Keratinocyte (primary cell): ENCODE measurements around the gene CCDC63. TPM values are rescaled to one million over a fixed set of nuclear protein-coding genes. Genes with fewer than 3 reads are reported as not detected.
A peak's percentile ranks its signal among the peaks of the same experiment; 100 is the strongest.

Experiments
- DNase-seq: peaks from one replicate; pipeline ENCODE4 v3.0.0-alpha.2; 2011; ENCODE audit warnings: low read depth, missing footprints, low spot score
- FAIRE-seq: peaks from 2 replicates; lab custom pipeline; 2011; peaks lifted over from hg19 to GRCh38; lab: Jason Lieb, UNC
- H2AFZ ChIP-seq: 2 replicates; pipeline ENCODE4 v1.6.0; 2012; ENCODE audit warnings: low read length, control low read depth, inconsistent platforms; ENCODE audit not compliant: control insufficient read depth
- H3K27ac ChIP-seq: 2 replicates; pipeline ENCODE4 v1.5.1; 2011; ENCODE audit warnings: low read length; ENCODE audit not compliant: control insufficient read depth, insufficient read depth
- H3K27me3 ChIP-seq: 3 replicates; pipeline ENCODE4 v1.6.0; 2011; ENCODE audit warnings: low read length; ENCODE audit not compliant: control insufficient read depth, insufficient read depth; ENCODE audit errors: extremely low read depth
- H3K36me3 ChIP-seq, 2 experiments: 2 replicates in 1 of 2; 3 replicates in 1 of 2; pipeline ENCODE4 v1.5.1; 2011; ENCODE audit warnings: low read length in 2 of 2, mild to moderate bottlenecking in 1 of 2; ENCODE audit not compliant: control insufficient read depth in 2 of 2, insufficient read depth in 2 of 2; ENCODE audit errors: extremely low read depth in 1 of 2
- H3K4me1 ChIP-seq: 3 replicates; pipeline ENCODE4 v1.5.1; 2011; ENCODE audit warnings: low read length; ENCODE audit not compliant: control insufficient read depth, insufficient read depth; ENCODE audit errors: extremely low read depth
- H3K4me2 ChIP-seq: 3 replicates; pipeline ENCODE4 v1.6.0; 2011; ENCODE audit warnings: low read depth, low read length; ENCODE audit not compliant: control insufficient read depth, insufficient read depth; ENCODE audit errors: extremely low read depth
- H3K4me3 ChIP-seq, 3 experiments: fragments of 200-600 bp in 1 of 3; sonication (generic) in 1 of 3; 2 replicates in 2 of 3; 3 replicates in 1 of 3; pipeline ENCODE4 v1.5.1; 2011 to 2016; ENCODE audit warnings: low read length in 3 of 3, mild to moderate bottlenecking in 3 of 3, control low read depth in 2 of 3, inconsistent platforms in 1 of 3, low read depth in 1 of 3, mixed read lengths in 1 of 3, mixed run types in 1 of 3, moderate library complexity in 1 of 3; ENCODE audit not compliant: control insufficient read depth in 2 of 3, insufficient read depth in 2 of 3; ENCODE audit errors: extremely low read depth in 1 of 3
- H3K79me2 ChIP-seq: 2 replicates; pipeline ENCODE4 v1.6.0; 2012; ENCODE audit warnings: low read length; ENCODE audit not compliant: control insufficient read depth, insufficient read depth
- H3K9ac ChIP-seq: 3 replicates; pipeline ENCODE4 v1.6.0; 2011; ENCODE audit warnings: low read length; ENCODE audit not compliant: control insufficient read depth, insufficient read depth; ENCODE audit errors: extremely low read depth
- H3K9me1 ChIP-seq: 3 replicates; pipeline ENCODE4 v1.6.0; 2011; ENCODE audit warnings: low read length; ENCODE audit not compliant: control insufficient read depth, insufficient read depth; ENCODE audit errors: extremely low read depth
- H3K9me3 ChIP-seq: 2 replicates; pipeline ENCODE4 v1.5.1; 2012; ENCODE audit warnings: low read depth, low read length; ENCODE audit not compliant: control insufficient read depth
- H4K20me1 ChIP-seq: 3 replicates; pipeline ENCODE4 v1.6.0; 2011; ENCODE audit warnings: low read length; ENCODE audit not compliant: control insufficient read depth, insufficient read depth; ENCODE audit errors: extremely low read depth
- CTCF ChIP-seq, 3 experiments: IDR thresholded peaks in 1 of 3; conservative IDR thresholded peaks in 1 of 3; optimal IDR thresholded peaks in 1 of 3; 2 replicates in 2 of 3; 3 replicates in 1 of 3; pipeline versions ENCODE3 to v1.5.1; 2011; ENCODE audit warnings: low read length in 3 of 3, mild to moderate bottlenecking in 3 of 3, moderate library complexity in 2 of 3, control low read depth in 1 of 3, inconsistent platforms in 1 of 3; ENCODE audit not compliant: insufficient read depth in 2 of 3; ENCODE audit errors: extremely low read depth in 1 of 3
- EZH2 ChIP-seq: IDR thresholded peaks from one replicate; pipeline ENCODE4 v1.6.1; 2012; ENCODE audit warnings: inconsistent platforms, mild to moderate bottlenecking, low read length, moderate library complexity
- dilution Hi-C: fragments of 300-500 bp; cut with MboI; formaldehyde crosslinking; loops from one replicate; pipeline ENCODE4 v1.7.0; 2020; ENCODE audit warnings: low sequenced_read_pairs; ENCODE audit not compliant: extremely low pct_ligation_motif_present
- polyA plus RNA-seq, 5 experiments: library from polyadenylated mRNA; depleted of rRNA in 3 of 5; stranded (reverse) in 3 of 5; stranded (forward) in 1 of 5; unstranded in 1 of 5; fragments of >200 nt; gene quantifications; 1 replicate in 1 of 5; 2 replicates in 3 of 5; 3 replicates in 1 of 5; pipeline versions ENCODE4 v1.2.1 to v1.2.3, GENCODE V29; 2011 to 2012; ENCODE audit warnings: missing spikeins in 2 of 5, low read depth in 1 of 5, low replicate concordance in 1 of 5

The CCDC63 gene
- polyA plus RNA-seq, 1 donor (not counting 4 experiments of a cell fraction or from before 2014, with no cell fraction given) = not detected

DNA sequence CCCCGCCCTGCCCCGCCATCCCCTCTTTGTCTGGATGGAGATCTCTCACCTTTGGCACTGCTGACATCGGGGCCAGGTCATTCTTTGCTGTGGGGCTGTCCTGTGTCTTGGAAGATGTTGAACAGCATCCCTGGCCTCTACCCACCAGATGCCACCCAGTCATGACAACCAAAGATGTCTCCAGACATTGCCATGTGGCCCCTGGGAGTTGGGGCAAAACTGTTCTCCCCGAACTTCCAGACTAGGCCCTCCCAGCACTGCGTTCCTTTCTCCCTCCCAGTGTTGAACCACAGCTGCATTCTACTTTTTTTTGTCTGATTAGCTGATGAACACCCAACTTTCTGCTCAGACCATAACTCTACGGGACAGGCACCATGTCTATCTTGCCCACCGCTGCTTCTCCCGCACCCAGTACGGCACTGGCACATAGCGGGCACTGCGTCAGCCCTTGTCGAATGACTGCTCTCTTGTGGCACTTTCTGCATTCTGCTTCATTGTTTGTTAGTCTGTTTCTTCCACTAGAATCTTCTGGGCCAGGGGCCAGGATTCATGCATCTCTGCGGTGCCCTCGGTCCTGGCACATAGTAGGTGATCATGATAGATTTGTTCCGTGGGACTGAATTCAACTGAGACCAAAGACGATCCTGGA lies 86.7 kb downstream of the CCDC63 start:
- Histone ChIP-seq H3K9me3 (no peaks in the 10 kb centered on the region), H3K9me1 (no peaks in the 10 kb centered on the region), H3K4me2 (no peak overlapping the region), H3K4me3 (no peak overlapping the region), H3K79me2 (no peaks in the 10 kb centered on the region), H2AFZ (no peak overlapping the region), H3K36me3 (no peaks in the 10 kb centered on the region), H3K27ac (no peak overlapping the region), H3K4me1 (peaks cover 17% of the 10 kb centered on the region), H4K20me1 (no peaks in the 10 kb centered on the region), H3K27me3 (no peaks in the 10 kb centered on the region), H3K9ac (no peak overlapping the region)
- dilution Hi-C loops = no loop called here
- TF ChIP-seq EZH2 (no peak), CTCF (optimal IDR thresholded peaks at IDR 0.05 in 1 of 3, IDR thresholded peaks at IDR 0.05 in 1 of 3, conservative IDR thresholded peaks at IDR 0.05 in 1 of 3; ENCODE audit: extremely low read depth in 1 of 3, insufficient read depth in 2 of 3, low read length in 3 of 3) (no peak)
- peak; percentile 48 for FAIRE-seq
- no peak for DNase-seq

- no peaks in the 10 kb centered on the region for H4K20me1 ChIP-seq
- no peaks in the 10 kb centered on the region for H3K36me3 ChIP-seq
- H3K27me3 ChIP-seq = no peaks in the 10 kb centered on the region
- H3K79me2 ChIP-seq = no peaks in the 10 kb centered on the region
- H3K27ac ChIP-seq = peak overlapping the region; percentile 71
- peak overlapping the region; percentile 52 for H2AFZ ChIP-seq
- no peak for TF ChIP-seq CTCF (optimal IDR thresholded peaks at IDR 0.05 in 1 of 3, IDR thresholded peaks at IDR 0.05 in 1 of 3, conservative IDR thresholded peaks at IDR 0.05 in 1 of 3; ENCODE audit: extremely low read depth in 1 of 3, insufficient read depth in 2 of 3, low read length in 3 of 3)
- no peak for TF ChIP-seq EZH2
- peak overlapping the region; percentile 47 for H3K9ac ChIP-seq
- peak overlapping the region; percentile 73 for H3K4me2 ChIP-seq
- no peaks in the 10 kb centered on the region for H3K9me3 ChIP-seq
- DNase-seq (peak; percentile 26), FAIRE-seq (peak; percentile 93)
- H3K4me3 ChIP-seq = peak overlapping the region in 1 of 3 experiments; percentile 30
- H3K9me1 ChIP-seq = no peaks in the 10 kb centered on the region
- dilution Hi-C loops = no loop called here
- peaks cover 17% of the 10 kb centered on the region for H3K4me1 ChIP-seq
Observed at GRCh38 chr12:110934093-110934852, 87.5 kb downstream of the CCDC63 start.
